HG03342 (cell line): ENCODE data around the gene STX8.
"Not testable (repeated sequence)": the region's sequence is repeated elsewhere in the genome, so short reads cannot be mapped to it uniquely, and the experiment has no call there.

Experiments
- ATAC-seq: cut with Tn5 transposase; IDR thresholded peaks from one replicate; pipeline ENCODE4 v1.9.1; 2021; ENCODE audit warnings: mild to moderate bottlenecking, moderate library complexity; ENCODE audit not compliant: unreplicated experiment

Gene STX8

DNA sequence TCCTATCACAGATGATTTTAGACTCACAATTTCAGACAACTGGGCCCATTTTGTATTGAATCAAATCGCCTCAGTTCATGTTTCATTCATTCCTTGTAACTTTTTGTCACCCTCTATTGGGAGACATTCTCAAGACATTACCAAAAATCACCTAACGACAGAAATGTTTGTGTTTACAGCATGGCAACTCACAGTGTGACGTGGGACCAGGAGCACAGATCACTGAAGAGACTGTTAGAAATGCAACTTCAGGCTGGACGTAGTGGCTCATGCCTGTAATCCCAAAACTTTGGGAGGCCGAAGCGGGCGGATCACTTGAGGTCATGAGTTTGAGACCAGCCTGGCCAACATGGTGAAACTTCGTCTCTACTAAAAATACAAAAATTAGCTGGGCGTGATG lies 304.7 kb downstream of the STX8 start:
- ATAC-seq = no peak

DNA sequence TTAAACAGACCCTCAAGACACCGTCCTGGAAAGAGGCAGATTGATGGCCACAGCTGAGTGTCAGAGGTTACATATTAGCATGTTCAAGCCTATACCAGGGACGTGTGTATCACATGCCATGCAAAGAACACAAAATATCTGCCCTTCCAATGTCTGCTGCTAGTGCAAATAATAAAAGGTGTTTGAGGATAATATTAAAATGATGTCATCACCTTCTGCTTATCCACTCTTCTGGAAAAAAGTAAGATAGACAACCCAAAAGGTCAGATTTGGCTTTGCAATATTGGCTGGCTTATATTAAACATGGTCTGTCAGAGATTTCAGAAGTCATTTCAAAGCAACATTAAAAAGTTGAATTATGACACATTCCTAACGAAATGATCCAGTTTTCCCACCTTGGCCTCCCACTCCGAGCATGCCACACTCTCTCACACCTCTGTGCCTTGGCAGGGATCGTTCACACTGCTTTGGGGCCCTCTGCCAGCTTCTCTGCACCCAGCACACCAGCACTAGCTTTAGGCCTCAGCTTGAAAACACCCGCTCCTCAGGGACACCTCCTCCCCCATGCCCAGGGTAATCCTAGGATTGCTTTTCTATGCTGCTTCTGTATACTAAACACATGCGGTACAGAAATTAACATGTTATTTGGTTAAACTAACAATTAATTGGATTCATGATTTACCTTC lies 306.1 kb downstream of the STX8 start:
- ATAC-seq = no peak

DNA sequence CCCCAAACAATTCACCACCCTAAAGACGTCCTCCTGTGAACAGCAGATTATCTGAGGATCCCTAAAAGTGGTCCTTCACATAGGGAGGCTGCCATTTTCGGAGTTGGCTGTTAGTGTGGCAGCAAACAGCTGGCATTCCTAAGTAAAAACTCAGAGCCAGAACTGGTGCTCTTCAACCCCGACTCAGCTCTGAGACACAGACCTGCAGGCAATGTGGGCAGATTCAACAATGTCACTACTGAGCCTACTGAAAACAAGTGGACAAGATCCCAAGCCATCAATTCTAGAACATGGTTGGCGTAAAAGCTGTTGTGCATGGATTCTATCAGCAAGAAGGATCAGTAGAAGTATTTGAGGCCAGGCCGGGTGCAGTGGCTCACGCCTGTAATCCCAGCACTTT lies 307.1 kb downstream of the STX8 start:
- ATAC-seq = no peak

DNA sequence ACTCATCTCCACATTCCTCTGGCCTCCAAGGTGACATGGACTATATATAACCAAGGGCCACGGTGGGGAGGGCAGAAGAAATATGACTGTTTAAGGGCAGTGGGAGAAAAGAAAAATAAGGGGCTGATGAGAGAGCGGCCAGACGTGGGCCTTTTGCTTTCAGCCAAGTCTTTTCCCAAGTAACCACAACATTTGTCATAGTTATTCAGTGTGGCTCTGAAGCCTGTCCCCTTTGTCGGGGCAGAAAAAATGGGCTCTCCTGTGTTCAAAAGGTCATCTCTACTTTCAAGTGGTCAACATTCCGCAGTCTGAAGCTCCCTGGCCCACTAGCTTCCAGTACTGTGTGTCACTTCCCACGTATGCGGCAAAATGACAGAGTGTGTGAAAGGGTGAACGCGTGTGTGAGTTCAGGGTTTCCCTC lies 308.9 kb downstream of the STX8 start:
- no peak for ATAC-seq

DNA sequence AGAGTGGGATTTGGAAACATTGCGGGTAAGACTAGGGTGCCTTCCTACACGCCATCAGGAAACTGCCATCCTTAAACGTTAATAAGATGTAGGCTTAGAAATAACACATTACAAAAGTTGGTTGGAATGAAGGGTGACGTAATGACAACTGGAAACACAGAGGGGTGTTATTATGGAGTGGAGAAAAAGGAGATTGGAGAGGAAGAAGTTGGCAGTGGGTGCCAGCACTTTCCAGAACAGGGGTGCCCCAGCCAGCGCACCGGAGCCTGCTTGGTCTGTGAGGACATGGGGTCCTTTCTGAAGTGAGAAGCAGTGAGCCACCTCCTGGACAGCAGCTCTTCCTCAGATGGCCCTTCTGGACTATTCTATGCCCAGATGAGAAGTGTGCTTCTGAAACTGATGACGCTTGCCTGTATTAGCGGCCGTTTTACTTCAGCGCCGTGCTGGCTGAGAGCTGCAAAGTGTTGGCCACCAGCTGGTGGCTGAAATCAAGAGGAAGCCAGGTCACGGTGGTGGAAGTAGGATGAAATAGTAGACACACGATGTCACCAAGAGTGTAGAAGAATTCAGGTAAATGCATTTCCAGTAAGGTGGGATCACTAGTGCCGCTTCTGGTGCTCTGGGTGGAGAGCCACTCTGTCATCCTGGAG lies 309.5 kb downstream of the STX8 start:
- no peak for ATAC-seq

DNA sequence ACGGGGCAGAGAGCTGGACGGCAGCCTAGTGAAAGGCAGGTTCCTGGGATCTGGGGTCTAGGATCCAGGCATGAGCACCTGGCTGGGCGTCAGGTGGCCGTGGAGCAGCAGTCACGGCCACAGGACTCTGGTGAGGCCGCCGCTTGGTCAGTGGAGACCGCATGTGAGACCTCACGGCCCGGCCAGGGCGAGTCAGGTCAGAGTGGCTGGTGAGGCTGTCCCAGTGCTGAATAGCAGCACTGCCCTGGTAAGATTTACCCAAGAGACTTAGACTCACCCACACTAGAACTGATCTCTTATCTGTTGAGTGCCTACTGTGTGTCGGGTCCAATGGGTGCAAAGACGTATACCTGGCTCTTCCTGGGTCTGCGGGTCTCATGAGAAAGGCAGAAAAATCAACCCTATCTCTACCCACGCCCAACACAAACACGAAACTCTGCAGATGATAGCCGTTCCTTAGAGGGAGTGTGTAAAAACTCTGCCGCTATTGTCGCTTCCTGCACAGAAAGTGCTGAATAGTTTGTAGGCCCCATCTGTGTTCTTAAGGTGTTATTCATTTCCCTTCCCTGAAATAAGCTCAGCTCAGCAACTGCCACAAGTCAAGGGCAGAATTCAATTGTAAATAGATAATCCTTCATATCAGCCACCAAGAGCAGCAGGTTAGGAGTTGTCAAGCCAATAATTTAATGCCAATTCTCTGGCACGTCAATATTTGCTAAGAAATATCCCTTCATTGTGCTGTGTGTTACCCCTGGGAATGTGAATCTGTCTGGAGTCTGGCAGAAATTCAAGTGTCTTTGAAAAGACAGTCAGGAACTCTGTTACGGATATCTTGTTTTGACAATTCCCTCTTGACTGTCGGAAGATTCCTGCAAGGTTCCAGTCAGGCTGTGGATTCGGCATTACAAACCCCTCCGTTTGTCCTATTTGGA lies 314.3 kb downstream of the STX8 start:
- no peak for ATAC-seq

DNA sequence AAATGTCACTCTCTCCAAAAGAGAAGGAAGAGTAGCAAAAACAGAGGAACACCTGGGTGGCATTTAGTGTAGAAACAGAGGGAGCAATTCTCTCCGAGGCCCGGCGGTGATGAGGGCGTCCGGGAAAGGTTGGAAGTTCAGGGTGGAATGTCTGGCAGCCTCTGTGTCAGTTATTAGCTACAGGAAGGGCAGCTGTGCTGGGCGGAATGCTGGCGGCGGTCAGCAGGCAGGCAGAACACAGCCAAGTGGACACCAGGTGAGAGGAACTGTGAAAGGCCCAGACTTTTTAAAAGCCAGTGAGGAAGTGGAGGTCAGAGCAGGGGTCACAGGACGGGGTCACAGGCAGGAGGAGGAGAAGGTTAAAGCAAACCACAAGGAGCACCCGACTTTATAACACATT lies 316.2 kb downstream of the STX8 start:
- ATAC-seq = no peak

DNA sequence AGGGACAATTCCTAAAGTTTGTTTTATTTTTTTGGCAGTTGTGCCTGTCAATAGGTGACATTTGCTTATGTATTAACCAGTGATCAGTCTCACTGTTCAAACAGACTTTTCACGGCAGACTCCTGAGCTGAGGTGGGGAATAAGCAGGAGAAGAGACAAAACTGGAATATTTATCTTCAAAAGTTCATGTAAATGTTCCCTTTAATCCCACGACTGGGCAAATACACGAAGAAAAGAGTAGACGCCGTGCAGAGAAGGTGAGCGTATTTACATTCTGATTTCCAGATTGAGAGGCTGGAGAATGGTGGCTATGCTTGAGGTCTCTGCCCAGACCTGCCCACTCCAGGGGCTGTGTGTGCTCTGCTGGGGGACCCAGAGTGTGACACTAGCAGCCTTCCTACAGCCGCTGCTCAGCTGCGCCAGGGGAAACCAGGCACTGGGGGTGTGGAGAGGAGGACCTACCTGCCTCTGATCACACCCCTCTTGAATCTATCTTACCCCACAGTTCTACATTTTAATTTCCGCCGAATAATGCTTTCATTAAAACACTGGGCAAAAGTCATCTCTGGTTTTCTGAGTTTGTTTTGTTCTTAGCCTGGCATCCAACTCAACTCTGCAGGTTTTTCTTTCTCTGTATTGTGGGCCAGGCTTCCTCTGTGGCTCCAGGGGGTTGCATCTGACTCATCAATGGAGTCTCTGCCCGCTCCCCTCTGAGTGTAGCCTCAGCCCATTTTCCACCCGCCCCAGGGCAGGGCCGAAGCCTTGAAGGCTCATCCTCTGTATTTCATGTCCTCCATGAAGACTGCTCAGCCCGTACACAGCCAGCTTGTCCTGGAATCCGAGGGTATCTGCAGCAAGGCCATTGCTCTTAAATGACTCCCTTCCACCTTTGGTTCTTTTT lies 317.3 kb downstream of the STX8 start:
- no peak for ATAC-seq

DNA sequence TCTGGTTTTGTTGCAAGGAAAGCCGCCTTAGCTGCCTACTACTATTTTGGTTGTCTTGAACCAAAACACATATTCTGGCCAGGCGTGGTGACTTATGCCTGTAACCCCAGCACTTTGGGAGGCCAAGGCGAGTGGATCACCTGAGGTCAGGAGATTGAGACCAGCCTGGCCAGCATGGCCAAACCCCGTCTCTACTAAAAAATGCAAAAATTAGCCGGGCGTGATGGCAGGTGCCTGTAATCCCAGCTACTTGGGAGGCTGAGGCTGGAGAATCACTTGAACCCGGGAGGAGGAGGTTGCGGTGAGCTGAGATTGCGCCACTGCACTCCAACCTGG lies 318.0 kb downstream of the STX8 start:
- not testable (repeated sequence) for ATAC-seq

DNA sequence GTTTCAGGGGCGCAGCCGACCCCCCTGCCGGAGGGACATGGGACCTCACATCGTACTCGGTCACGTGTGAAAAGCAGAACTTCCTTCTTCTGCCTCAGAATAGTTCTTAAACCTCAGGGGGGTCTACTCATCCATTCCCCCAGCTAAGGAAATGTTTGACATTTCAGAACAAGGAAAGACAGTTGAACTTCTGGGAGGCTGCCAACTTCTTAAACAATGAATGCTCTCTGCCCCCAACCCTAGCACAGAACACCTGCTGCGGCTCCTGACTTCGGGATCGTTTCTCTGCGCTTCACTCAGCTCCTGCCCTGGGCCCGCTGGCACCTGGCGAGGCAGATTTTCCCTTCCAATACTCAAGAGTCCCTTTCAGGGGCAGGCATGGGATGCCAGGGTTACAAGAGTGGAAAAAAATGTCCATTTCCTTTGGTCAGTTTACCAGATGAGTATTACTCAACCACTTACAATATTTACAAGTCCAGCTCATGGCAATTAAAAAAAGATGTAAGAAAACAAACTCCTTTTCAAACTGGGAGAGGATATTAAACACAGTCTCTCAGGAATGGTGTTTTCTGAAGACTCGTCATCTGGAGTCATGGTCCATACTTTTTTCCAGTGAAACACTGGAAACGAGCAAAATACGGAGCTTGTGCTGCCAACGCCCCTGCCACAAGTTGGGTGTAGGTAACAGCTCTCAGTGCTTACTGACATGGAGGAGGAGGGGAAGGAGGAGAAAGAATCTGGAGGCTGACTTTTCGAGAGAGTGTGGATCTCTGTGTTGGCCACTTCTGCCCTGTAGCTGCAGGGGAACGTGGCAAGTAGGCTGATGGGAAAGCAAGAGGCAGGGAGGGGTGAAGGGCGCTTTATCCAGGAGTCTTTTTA lies 318.6 kb downstream of the STX8 start:
- no peak for ATAC-seq

DNA sequence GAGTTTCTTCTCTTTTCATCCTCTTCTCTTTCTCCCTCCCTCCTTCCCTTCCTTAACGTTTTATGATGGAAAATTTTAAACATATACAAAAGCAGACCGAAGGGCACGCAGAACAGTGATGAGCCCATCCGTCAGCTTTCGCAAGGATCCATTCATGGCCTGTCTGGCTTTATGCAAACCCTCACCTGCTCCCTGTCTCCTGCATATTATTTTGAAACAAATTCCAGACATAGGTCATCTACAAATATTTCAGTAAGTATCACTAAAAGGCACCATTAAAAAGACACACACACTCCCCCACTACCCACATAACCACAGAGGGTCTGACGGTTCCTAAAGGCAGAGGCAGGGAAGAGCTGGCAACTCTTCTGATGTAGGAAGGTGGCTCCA lies 319.3 kb downstream of the STX8 start:
- ATAC-seq = no peak

DNA sequence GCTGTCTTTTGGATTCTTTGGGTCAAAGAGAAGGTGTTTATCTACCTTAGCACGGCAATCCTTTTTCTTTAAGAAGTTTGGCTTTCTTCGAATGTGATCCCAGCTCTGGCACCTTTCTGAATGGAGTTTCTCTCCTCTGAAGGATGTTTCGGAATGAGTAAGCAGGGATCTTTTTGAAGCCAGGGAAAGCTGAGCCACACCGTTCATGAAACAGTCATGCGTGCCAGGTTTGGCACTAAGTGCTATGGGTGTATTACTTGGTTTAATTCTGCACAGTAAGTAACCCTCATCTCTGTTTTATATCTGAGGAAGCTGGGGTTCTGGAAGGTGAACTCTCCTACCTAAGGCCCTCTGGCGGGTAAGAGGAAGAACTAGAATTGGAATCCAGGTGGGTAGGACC lies 319.8 kb downstream of the STX8 start:
- no peak for ATAC-seq

DNA sequence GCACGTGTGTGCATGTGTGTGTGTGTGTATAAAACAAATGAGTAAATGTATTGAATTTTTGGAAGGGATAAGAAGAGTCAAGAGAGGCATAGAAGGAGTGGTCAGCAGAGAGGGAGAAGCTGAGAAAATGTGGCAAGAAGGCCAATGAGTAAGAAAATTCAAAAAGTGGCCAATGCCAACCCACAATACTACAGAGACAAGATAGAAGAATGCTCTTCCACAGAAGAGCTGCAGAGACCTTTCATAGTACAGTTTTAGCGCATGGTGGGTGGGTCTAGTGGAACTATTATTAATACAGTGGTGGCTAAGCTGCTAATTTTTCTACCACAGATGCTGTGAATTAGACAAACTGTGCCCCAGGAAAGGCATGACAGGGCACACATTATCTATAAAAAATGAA lies 320.8 kb downstream of the STX8 start:
- no peak for ATAC-seq

DNA sequence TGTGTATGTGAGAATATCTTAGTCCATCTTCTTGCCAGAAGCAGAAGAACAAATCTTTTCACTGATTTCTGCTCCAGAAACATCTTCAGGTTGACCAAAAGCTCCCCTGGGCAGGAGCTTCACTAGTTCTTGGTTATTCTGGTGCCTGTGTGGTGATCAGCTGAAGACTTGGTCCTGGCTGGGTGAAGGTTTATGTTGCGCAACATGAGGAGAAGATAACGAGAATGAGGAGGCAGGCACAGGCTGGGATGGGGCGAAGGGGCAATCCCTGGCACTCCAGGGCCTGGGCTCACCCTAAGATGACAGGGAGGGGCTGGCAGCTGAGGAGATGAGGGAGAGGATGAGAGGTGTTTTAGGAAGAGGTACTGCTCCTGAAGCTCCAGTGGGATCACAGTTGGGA lies 322.3 kb downstream of the STX8 start:
- no peak for ATAC-seq

DNA sequence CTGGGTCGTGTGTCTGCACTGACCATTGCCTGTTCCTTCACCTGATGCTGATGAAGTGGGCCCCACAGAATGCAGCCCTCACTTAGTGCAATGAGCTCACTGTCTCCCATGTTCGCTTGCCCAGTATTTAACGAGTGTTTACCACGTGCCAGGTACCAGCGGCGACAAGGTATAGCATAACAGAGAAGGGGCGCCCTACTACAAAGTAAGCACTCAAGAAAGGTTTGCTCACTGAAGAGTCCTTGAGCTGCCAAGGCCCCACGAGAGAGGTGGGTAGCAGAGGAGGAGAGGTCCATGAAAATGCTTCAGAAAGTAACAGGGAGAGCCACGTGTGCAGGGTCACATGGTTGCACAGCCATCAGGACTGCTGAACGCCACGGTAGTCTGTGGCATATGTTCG lies 324.3 kb downstream of the STX8 start:
- ATAC-seq = no peak

DNA sequence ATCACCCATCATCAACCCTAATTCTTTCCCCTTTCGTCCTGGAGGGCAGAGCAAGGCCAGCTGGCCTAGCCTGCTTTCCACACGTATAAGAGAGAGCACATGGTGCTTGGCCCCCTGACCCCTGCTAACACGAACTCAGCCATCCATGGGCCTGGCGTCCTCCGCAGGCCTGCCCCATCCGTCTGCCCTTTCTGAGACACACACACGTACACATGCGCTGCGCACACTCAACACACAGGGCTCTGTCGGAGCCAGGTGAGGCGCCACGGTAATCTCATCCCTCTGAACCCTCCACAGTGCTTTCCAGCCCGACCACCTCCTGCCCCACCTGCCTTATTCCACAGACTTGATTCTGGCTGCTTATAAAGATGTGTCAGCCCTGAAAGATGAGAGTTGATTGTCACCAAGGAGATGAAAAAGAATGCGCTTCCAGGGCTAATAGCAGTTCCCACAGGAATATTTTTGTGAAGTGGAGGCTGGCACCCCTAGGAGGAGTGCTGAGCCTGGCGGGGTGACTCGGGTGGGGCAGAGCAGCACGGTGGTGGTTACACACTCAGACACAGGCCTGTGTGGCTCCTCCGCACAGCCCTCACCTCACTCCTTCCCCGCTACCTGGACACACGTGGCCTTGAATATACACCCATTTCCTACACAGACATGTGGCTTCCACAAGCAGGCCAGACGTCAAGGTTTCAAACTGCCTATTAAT lies 326.2 kb downstream of the STX8 start:
- no peak for ATAC-seq

DNA sequence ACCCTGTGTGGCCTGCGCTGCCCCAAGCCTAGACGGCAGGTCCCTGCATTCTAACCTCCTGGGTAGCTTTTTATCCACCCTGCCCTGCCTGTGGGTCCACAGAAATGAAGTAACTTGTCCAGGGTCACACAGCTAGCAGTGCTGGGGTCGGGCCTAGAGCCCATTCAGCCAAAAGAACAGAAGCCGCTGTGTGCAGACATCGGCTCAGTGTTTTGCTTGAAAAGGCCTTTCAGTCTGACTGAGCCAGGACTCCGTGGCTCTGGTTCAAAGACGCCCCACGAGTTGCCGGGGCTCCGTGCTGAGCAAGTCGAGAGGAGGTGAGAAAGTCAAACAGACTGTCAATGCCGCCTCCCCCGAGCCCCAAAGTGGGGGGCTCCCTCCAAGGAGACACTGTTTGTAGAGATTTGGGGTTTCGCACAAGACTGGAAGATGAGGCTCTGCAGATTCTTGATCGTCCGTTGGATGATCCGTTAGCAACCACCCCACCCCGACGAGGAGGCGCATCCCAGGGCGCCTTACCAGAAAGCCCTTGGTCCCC lies 328.1 kb downstream of the STX8 start:
- no peak for ATAC-seq

DNA sequence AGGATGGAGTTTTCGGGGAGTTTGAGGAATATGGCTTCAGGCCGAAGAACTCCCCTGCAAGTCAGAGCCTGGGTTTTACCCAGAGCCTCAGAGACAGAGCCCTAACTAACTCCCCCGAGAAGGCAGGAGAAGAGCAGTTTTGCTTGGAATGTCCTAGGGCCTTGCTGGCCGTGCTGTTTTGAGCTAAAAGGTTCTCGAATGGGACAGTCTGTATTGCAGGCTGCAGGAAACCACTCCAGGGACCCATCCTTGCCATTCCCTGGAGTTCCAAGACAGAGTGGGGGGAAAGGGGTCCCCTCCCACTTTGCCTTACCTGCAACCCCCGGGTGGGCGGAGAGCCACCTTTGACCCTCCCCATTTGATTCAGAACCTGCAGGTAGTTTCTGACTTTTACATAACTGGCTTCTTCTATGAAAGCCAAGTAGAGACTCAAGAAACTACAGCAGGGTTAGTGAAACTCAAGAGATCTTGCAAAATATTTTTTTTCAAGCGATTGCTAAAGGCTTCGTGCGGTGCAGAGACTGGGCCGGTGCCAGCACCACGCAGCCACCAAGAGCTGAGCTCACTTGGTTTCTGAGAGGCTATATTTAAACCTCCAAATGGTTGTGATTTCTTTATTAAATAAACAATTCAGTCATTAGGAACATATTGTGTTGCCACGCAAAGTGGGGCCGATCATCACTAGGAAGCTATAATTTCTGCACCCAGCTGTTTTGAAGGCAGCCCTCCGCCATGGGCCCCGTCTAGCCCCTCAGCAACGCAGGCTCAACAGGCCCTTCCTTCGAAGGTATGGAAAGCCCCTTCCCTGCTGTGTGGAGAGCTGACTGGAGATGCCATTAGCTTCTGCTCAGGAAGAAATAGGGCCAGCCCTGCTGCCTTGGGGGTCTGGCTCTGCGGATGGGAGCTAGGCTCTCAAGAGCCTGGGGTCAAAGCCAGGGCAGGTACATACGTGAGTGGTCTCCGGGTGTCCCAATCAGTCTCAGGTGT lies 331.3 kb downstream of the STX8 start:
- no peak for ATAC-seq
